Cardiac fibroblast (primary cell): ENCODE results near the gene FMN1.

Experiments used
- DNase-seq, 2 donors: peaks; one replicate each; pipeline versions ENCODE4 v3.0.0 to v3.0.0-alpha.2; 2010; ENCODE audit warnings: low read depth in 2 of 2
- H3K4me3 ChIP-seq, 2 donors: replicated peaks in 1 of 2; 1 replicate in 1 of 2; 2 replicates in 1 of 2; pipeline ENCODE4 v1.5.1; 2011; ENCODE audit warnings: low read depth in 2 of 2, low read length in 2 of 2, mild to moderate bottlenecking in 2 of 2, moderate library complexity in 1 of 2
- CTCF ChIP-seq: IDR thresholded peaks from one replicate; pipeline ENCODE4 v1.5.1; 2011; ENCODE audit warnings: low read depth, mild to moderate bottlenecking, low read length, inconsistent platforms

The FMN1 gene

GRCh38 chr15:33119273-33119672, 75.2 kb downstream of the FMN1 start:
- DNase-seq = no peak
- H3K4me3 ChIP-seq = no peak overlapping the region

GRCh38 chr15:33116198-33116597, 78.3 kb downstream of the FMN1 start:
- TF ChIP-seq CTCF = no peak
- DNase-seq = no peak

More at GRCh38 chr15:33119273-33119672, 75.2 kb downstream of the FMN1 start:
- no peak for TF ChIP-seq CTCF

GRCh38 chr15:33115191-33115861, 79.2 kb downstream of the FMN1 start:
- H3K4me3 ChIP-seq = no peak overlapping the region
- no peak for DNase-seq
- no peak for TF ChIP-seq CTCF

More at GRCh38 chr15:33116198-33116597, 78.3 kb downstream of the FMN1 start:
- no peak overlapping the region for H3K4me3 ChIP-seq

- no peak for TF ChIP-seq CTCF
- peak; percentile 30 to 62 for DNase-seq
- H3K4me3 ChIP-seq = no peak overlapping the region
These were observed 80.2 kb downstream of the FMN1 start for GRCh38 chr15:33114374-33114717.

GRCh38 chr15:33113666-33114373, 80.7 kb downstream of the FMN1 start:
- no peak for TF ChIP-seq CTCF
- no peak overlapping the region for H3K4me3 ChIP-seq
- DNase-seq = no peak

GRCh38 chr15:33112541-33113105, 81.9 kb downstream of the FMN1 start:
- H3K4me3 ChIP-seq = no peak overlapping the region
- DNase-seq = no peak
- no peak for TF ChIP-seq CTCF
